ENCODE measurements around the gene TM4SF4.

Gene TM4SF4

GRCh38 chr3:149509526-149509925 lies 35.0 kb downstream of the TM4SF4 start:
- Histone ChIP-seq H3K4me3 (ENCODE audit: low read length) (no peak overlapping the region), H3K9me3 (ENCODE audit: control insufficient read depth, low read length) (no peaks in the 10 kb centered on the region), H3K9ac (ENCODE audit: low read length) (no peak overlapping the region), H3K4me1 (ENCODE audit: control insufficient read depth, insufficient read depth, low read length) (peaks cover 6% of the 10 kb centered on the region), H3K27me3 (ENCODE audit: control insufficient read depth, insufficient read depth, low read length) (no peaks in the 10 kb centered on the region), H3K36me3 (ENCODE audit: control insufficient read depth, insufficient read depth, low read length) (no peaks in the 10 kb centered on the region)

DNA sequence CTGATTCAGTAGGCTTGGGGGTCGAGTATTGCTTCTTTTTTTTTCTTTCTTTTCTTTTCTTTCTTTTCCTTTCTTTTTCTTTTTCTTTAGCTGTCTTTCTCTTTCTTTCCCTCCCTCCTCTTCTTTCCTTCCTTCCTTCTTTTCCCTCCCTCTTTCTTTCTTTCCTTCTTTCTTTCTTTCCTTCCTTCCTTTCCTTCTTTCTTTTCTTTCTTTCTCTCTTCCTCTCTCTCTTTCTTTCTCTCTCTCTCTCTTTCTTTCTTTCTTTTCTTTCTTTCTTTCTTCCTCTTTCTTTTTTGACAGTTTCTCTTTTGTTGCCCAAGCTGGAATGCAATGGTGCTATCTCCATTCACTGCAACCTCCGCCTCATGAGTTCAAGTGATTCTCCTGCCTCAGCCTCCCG lies 36.0 kb downstream of the TM4SF4 start:
- H3K36me3 ChIP-seq (ENCODE audit: control insufficient read depth, insufficient read depth, low read length) = no peaks in the 10 kb centered on the region
- H3K4me3 ChIP-seq (ENCODE audit: low read length) = no peak overlapping the region
- H3K4me1 ChIP-seq (ENCODE audit: control insufficient read depth, insufficient read depth, low read length) = peaks cover 6% of the 10 kb centered on the region
- H3K27me3 ChIP-seq (ENCODE audit: control insufficient read depth, insufficient read depth, low read length) = no peaks in the 10 kb centered on the region
- no peak overlapping the region for H3K9ac ChIP-seq (ENCODE audit: low read length)
- H3K9me3 ChIP-seq (ENCODE audit: control insufficient read depth, low read length) = no peaks in the 10 kb centered on the region

- Histone ChIP-seq H3K27me3 (ENCODE audit: control insufficient read depth, insufficient read depth, low read length) (no peaks in the 10 kb centered on the region), H3K4me3 (ENCODE audit: low read length) (no peak overlapping the region), H3K9me3 (ENCODE audit: control insufficient read depth, low read length) (no peaks in the 10 kb centered on the region), H3K36me3 (ENCODE audit: control insufficient read depth, insufficient read depth, low read length) (no peaks in the 10 kb centered on the region), H3K9ac (ENCODE audit: low read length) (no peak overlapping the region), H3K4me1 (ENCODE audit: control insufficient read depth, insufficient read depth, low read length) (peaks cover 6% of the 10 kb centered on the region)
These were observed 36.6 kb downstream of the TM4SF4 start for GRCh38 chr3:149511040-149511626.

DNA sequence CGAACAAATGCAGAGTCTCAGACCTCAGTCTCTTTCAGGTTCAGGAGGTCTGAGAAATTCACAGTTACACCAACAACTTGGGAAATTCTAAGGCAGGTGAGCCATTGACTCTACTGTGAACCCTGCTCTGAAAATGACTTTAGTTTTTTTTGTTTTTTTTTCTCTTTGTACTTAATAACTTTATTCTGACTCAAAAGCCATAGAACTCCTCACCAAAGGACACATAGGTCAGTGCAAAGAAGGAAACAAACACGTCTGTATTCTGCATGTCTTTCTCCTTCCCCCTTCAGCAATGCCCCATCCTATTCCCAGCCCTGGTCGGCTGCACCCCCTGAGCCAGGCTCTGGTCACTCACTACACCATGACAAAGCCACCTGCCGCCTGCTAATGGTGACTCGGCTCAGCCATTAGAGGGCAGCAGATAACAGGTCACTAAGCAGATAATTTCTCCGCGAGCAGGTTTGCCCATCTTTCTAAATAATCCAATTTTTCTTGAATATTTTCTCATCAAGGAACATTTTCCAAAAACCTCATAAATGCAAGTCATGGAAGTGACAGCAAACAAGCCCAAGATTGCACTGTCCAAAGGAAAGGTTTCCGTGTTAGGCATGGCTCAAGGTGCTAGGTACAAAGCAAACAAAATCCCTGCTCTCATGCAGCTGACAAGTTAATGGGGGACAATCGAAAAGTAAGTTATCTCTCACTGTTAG lies 37.7 kb downstream of the TM4SF4 start:
- H3K27me3 ChIP-seq (ENCODE audit: control insufficient read depth, insufficient read depth, low read length) = no peaks in the 10 kb centered on the region
- H3K4me3 ChIP-seq (ENCODE audit: low read length) = no peak overlapping the region
- peaks cover 6% of the 10 kb centered on the region for H3K4me1 ChIP-seq (ENCODE audit: control insufficient read depth, insufficient read depth, low read length)
- no peaks in the 10 kb centered on the region for H3K9me3 ChIP-seq (ENCODE audit: control insufficient read depth, low read length)
- H3K9ac ChIP-seq (ENCODE audit: low read length) = no peak overlapping the region
- no peaks in the 10 kb centered on the region for H3K36me3 ChIP-seq (ENCODE audit: control insufficient read depth, insufficient read depth, low read length)

DNA sequence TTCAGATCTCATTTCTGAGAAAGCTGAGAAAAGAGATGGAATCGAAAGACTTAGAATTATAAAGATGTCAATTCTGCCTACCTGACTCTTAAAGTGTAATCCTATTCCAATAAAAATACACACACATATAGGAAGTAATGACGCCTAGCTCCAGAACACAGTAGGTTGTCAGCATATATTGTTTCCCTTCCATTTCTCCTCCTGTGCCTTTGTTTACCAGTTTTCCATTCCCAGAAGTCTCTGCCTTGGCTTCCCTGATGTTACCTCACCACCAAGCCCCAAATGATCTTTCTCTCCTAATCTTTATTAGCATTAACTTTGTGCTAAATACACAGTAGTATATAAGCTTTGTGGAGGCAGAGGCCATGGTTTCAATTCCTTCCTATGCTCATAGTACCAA lies 40.0 kb downstream of the TM4SF4 start:
- no peaks in the 10 kb centered on the region for H3K27me3 ChIP-seq (ENCODE audit: control insufficient read depth, insufficient read depth, low read length)
- H3K36me3 ChIP-seq (ENCODE audit: control insufficient read depth, insufficient read depth, low read length) = no peaks in the 10 kb centered on the region
- no peak overlapping the region for H3K4me3 ChIP-seq (ENCODE audit: low read length)
- H3K9ac ChIP-seq (ENCODE audit: low read length) = no peak overlapping the region
- H3K9me3 ChIP-seq (ENCODE audit: control insufficient read depth, low read length) = no peaks in the 10 kb centered on the region
- H3K4me1 ChIP-seq (ENCODE audit: control insufficient read depth, insufficient read depth, low read length) = no peaks in the 10 kb centered on the region

DNA sequence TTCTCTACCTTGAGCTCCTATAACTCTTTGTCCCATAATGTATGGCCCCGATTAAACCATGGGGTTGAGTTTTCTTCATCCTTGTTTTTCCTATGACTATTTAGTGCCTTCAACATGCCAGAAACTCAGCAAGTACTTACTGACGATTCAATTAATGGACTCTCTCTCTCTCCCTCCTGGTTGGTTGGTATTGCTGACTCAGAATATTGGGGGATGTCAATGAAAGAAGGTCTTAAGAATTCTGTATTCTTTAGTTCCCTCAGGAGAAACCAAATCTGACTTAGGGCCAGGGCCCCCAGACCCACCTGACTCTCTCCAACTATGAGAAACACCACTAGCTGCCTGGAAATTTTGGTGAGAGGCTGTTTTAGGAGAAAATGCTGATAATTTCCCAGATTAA lies 40.8 kb downstream of the TM4SF4 start:
- no peaks in the 10 kb centered on the region for H3K4me1 ChIP-seq (ENCODE audit: control insufficient read depth, insufficient read depth, low read length)
- H3K4me3 ChIP-seq (ENCODE audit: low read length) = no peak overlapping the region
- H3K27me3 ChIP-seq (ENCODE audit: control insufficient read depth, insufficient read depth, low read length) = no peaks in the 10 kb centered on the region
- no peak overlapping the region for H3K9ac ChIP-seq (ENCODE audit: low read length)
- no peaks in the 10 kb centered on the region for H3K9me3 ChIP-seq (ENCODE audit: control insufficient read depth, low read length)
- H3K36me3 ChIP-seq (ENCODE audit: control insufficient read depth, insufficient read depth, low read length) = no peaks in the 10 kb centered on the region

GRCh38 chr3:149516920-149517319 lies 42.4 kb downstream of the TM4SF4 start:
- no peak overlapping the region for H3K9ac ChIP-seq (ENCODE audit: low read length)
- no peak overlapping the region for H3K4me3 ChIP-seq (ENCODE audit: low read length)
- no peaks in the 10 kb centered on the region for H3K9me3 ChIP-seq (ENCODE audit: control insufficient read depth, low read length)
- H3K4me1 ChIP-seq (ENCODE audit: control insufficient read depth, insufficient read depth, low read length) = no peaks in the 10 kb centered on the region
- no peaks in the 10 kb centered on the region for H3K36me3 ChIP-seq (ENCODE audit: control insufficient read depth, insufficient read depth, low read length)
- no peaks in the 10 kb centered on the region for H3K27me3 ChIP-seq (ENCODE audit: control insufficient read depth, insufficient read depth, low read length)

- no peaks in the 10 kb centered on the region for H3K36me3 ChIP-seq (ENCODE audit: control insufficient read depth, insufficient read depth, low read length)
- H3K27me3 ChIP-seq (ENCODE audit: control insufficient read depth, insufficient read depth, low read length) = no peaks in the 10 kb centered on the region
- H3K4me1 ChIP-seq (ENCODE audit: control insufficient read depth, insufficient read depth, low read length) = no peaks in the 10 kb centered on the region
- no peaks in the 10 kb centered on the region for H3K9me3 ChIP-seq (ENCODE audit: control insufficient read depth, low read length)
- H3K9ac ChIP-seq (ENCODE audit: low read length) = no peak overlapping the region
- no peak overlapping the region for H3K4me3 ChIP-seq (ENCODE audit: low read length)
These were observed 45.4 kb downstream of the TM4SF4 start for GRCh38 chr3:149519912-149520311.

GRCh38 chr3:149523512-149524299 lies 49.2 kb downstream of the TM4SF4 start:
- no peak overlapping the region for H3K4me3 ChIP-seq (ENCODE audit: low read length)
- no peaks in the 10 kb centered on the region for H3K36me3 ChIP-seq (ENCODE audit: control insufficient read depth, insufficient read depth, low read length)
- no peak overlapping the region for H3K9ac ChIP-seq (ENCODE audit: low read length)
- H3K27me3 ChIP-seq (ENCODE audit: control insufficient read depth, insufficient read depth, low read length) = no peaks in the 10 kb centered on the region
- H3K9me3 ChIP-seq (ENCODE audit: control insufficient read depth, low read length) = no peaks in the 10 kb centered on the region
- H3K4me1 ChIP-seq (ENCODE audit: control insufficient read depth, insufficient read depth, low read length) = peaks cover 10% of the 10 kb centered on the region

DNA sequence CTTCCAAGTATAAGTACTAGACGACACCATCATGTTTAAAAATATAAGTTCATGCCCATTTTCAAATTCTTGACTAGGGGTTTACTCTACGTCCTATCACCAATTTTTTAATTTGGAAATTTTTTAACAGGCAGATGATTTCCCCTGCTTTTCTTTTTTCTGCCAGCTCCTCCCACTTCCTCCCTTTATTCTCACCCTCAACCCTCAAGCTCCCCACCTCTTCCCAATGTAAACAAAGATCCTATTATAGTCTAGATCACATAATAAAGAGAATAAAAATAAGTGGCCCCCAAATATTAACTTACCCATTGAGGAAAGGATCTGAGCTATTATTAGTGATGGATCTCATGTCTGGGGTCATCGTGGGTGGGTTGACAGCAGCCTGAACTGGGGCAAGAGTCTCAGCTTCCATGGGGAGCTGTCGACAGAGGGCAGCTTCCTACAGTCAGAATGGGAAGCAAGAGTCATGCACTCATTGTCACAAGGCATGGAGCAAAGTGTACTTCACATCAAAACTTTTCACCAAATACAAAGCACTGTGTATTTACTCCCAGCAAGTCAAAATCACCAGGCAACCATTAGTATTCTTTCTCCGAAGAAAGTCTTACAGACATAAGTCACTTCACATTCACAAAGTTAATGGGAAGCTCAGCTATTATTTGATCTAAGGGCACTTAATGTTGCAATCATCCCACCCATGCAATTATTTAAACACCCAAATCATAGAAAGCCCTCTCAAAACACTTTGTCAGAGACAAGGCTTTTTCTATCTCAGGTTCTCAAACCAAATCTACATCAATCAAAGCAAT lies 53.2 kb downstream of the TM4SF4 start:
- peaks cover 10% of the 10 kb centered on the region for H3K4me1 ChIP-seq (ENCODE audit: control insufficient read depth, insufficient read depth, low read length)
- H3K9me3 ChIP-seq (ENCODE audit: control insufficient read depth, low read length) = no peaks in the 10 kb centered on the region
- no peaks in the 10 kb centered on the region for H3K27me3 ChIP-seq (ENCODE audit: control insufficient read depth, insufficient read depth, low read length)
- H3K36me3 ChIP-seq (ENCODE audit: control insufficient read depth, insufficient read depth, low read length) = no peaks in the 10 kb centered on the region
- H3K9ac ChIP-seq (ENCODE audit: low read length) = no peak overlapping the region
- H3K4me3 ChIP-seq (ENCODE audit: low read length) = no peak overlapping the region

- Histone ChIP-seq H3K9ac (ENCODE audit: low read length) (no peak overlapping the region), H3K36me3 (ENCODE audit: control insufficient read depth, insufficient read depth, low read length) (no peaks in the 10 kb centered on the region), H3K4me1 (ENCODE audit: control insufficient read depth, insufficient read depth, low read length) (peaks cover 10% of the 10 kb centered on the region)
These were observed 53.8 kb downstream of the TM4SF4 start for GRCh38 chr3:149528340-149528650.

GRCh38 chr3:149529099-149529498 lies 54.6 kb downstream of the TM4SF4 start:
- H3K27me3 ChIP-seq (ENCODE audit: control insufficient read depth, insufficient read depth, low read length) = no peaks in the 10 kb centered on the region
- H3K9ac ChIP-seq (ENCODE audit: low read length) = no peak overlapping the region
- no peaks in the 10 kb centered on the region for H3K36me3 ChIP-seq (ENCODE audit: control insufficient read depth, insufficient read depth, low read length)
- no peak overlapping the region for H3K4me3 ChIP-seq (ENCODE audit: low read length)
- H3K4me1 ChIP-seq (ENCODE audit: control insufficient read depth, insufficient read depth, low read length) = peaks cover 10% of the 10 kb centered on the region
- no peaks in the 10 kb centered on the region for H3K9me3 ChIP-seq (ENCODE audit: control insufficient read depth, low read length)

More at GRCh38 chr3:149528340-149528650, 53.8 kb downstream of the TM4SF4 start:
- no peaks in the 10 kb centered on the region for H3K27me3 ChIP-seq (ENCODE audit: control insufficient read depth, insufficient read depth, low read length)
- no peak overlapping the region for H3K4me3 ChIP-seq (ENCODE audit: low read length)
- H3K9me3 ChIP-seq (ENCODE audit: control insufficient read depth, low read length) = no peaks in the 10 kb centered on the region

Data from mucosa of stomach (tissue), 1 donor.